Lung (tissue), 12 donors: ENCODE measurements around the gene CHRNA5. TPM values are rescaled to one million over a fixed set of nuclear protein-coding genes. Genes with fewer than 3 reads are reported as not detected.
"Not testable (repeated sequence)": the region's sequence is repeated elsewhere in the genome, so short reads cannot be mapped to it uniquely, and the experiment has no call there.

Experiments used
- ATAC-seq: fragments of 200-7000 bp; cut with Tn5 transposase; one replicate; pipeline ENCODE4 v1.9.1; 2020; ENCODE audit warnings: moderate number of reproducible peaks; ENCODE audit not compliant: insufficient read depth, low FRiP score
- DNase-seq, 3 donors: peaks; one replicate each; pipeline ENCODE4 v3.0.0-alpha.2; 2013 to 2017
- H3K27ac ChIP-seq, 2 donors: one replicate each; pipeline ENCODE4 v1.5.1; 2013; ENCODE audit warnings: mild to moderate bottlenecking in 2 of 2, moderate library complexity in 2 of 2, control low read depth in 1 of 2, inconsistent platforms in 1 of 2, low read depth in 1 of 2, low read length in 1 of 2
- H3K27me3 ChIP-seq, 3 donors: one replicate each; pipeline ENCODE4 v1.5.1; 2013; ENCODE audit warnings: low read length in 2 of 3; ENCODE audit not compliant: control insufficient read depth in 3 of 3, insufficient read depth in 3 of 3
- H3K36me3 ChIP-seq, 4 donors: one replicate each; pipeline ENCODE4 v1.5.1; 2013; ENCODE audit warnings: low read length in 4 of 4, mild to moderate bottlenecking in 1 of 4, moderate library complexity in 1 of 4; ENCODE audit not compliant: control insufficient read depth in 4 of 4, insufficient read depth in 4 of 4
- H3K4me1 ChIP-seq, 5 donors: one replicate each; pipeline ENCODE4 v1.5.1; 2013; ENCODE audit warnings: low read length in 5 of 5, mild to moderate bottlenecking in 2 of 5, moderate library complexity in 1 of 5; ENCODE audit not compliant: control insufficient read depth in 5 of 5, insufficient read depth in 5 of 5
- H3K4me3 ChIP-seq: one replicate; pipeline ENCODE4 v1.5.1; 2013; ENCODE audit warnings: mild to moderate bottlenecking, control low read depth, moderate library complexity
- H3K9ac ChIP-seq, 2 donors: one replicate each; pipeline ENCODE4 v1.5.1; 2013; ENCODE audit warnings: low read length in 2 of 2, control low read depth in 1 of 2; ENCODE audit not compliant: insufficient read depth in 1 of 2
- H3K9me3 ChIP-seq, 4 donors: one replicate each; pipeline ENCODE4 v1.5.1; 2013; ENCODE audit warnings: low read length in 3 of 4, mild to moderate bottlenecking in 1 of 4, moderate library complexity in 1 of 4; ENCODE audit not compliant: control insufficient read depth in 4 of 4, insufficient read depth in 3 of 4
- CTCF ChIP-seq: IDR thresholded peaks from 2 replicates; pipeline ENCODE4 v1.5.1; 2012; ENCODE audit warnings: mild to moderate bottlenecking; ENCODE audit errors: control extremely low read depth, extremely low read depth
- WGBS, 2 donors: extraction: QIAGEN DNeasy Blood & Tissue Kit; methylation state at CpG; one replicate each; pipeline ENCODE4 v1.1.7; 2013; 5-methylcytosine and 5-hydroxymethylcytosine counted together
- polyA plus RNA-seq, 2 donors: library from polyadenylated mRNA; stranded (reverse); fragments of 200-250 nt; gene quantifications; one replicate each; pipeline ENCODE4 v1.2.1, GENCODE V29; 2013
- total RNA-seq, 2 donors: library from RNA; depleted of rRNA in 1 of 2; stranded (reverse); fragments of >200 nt in 1 of 2; gene quantifications; one replicate each; pipeline ENCODE4 v1.2.1, GENCODE V29; 2014 to 2021
- donor health status: control.
- donor health status: control.
- donor health status: Bipolar disorder and iron deficiency.
- donor health status: healthy.
- donor health status: DM: yes; HTN: yes; CAD: no.

CHRNA5 gene
- total and polyA plus RNA-seq, 4 donors = 0.23 to 1.3 (median 0.92) TPM

DNA sequence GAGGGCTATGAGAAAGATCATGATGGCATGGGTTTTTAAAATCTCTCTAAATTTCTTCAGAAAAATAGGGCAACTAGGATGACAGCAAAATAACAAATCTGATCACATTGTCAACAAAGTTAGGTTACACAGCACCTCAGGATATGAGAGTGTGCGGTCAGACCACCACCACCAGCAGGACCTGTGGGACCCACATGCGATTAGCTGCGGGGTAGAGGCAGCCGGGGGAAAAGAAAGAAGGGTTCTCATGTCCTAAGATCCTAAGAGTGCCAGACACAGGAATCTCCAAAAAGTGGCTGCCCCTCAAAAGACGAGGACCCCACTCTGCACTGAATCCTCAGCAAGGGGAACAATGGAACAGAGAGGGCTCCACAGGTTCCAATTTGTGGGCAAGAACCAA, 39.9 kb downstream of the CHRNA5 start:
- H3K27ac ChIP-seq = no peak overlapping the region
- no peak for TF ChIP-seq CTCF
- ATAC-seq = no peak
- H3K9ac ChIP-seq = no peak overlapping the region
- H3K4me3 ChIP-seq = no peak overlapping the region
- H3K27me3 ChIP-seq = peaks cover 0 to 4% (median 4%) of the 10 kb centered on the region in 3 donors
- H3K36me3 ChIP-seq = no peaks in the 10 kb centered on the region
- no peak for DNase-seq
- no peaks in the 10 kb centered on the region for H3K4me1 ChIP-seq
- WGBS, 2 donors = 90 to 91% methylated on average over 5 of the region's 5 CpGs
- H3K9me3 ChIP-seq = peaks cover 0 to 5% (median 0%) of the 10 kb centered on the region in 4 donors

GRCh38 chr15:78605680-78606079, 40.4 kb downstream of the CHRNA5 start:
- no peak overlapping the region for H3K27ac ChIP-seq
- WGBS, 2 donors = 85 to 92% methylated on average over 4 of the region's 4 CpGs
- peaks cover 0 to 5% (median 0%) of the 10 kb centered on the region in 4 donors for H3K9me3 ChIP-seq
- no peak for TF ChIP-seq CTCF
- ATAC-seq (no peak), DNase-seq (no peak)
- H3K36me3 ChIP-seq = no peaks in the 10 kb centered on the region
- no peak overlapping the region for H3K4me3 ChIP-seq
- peaks cover 0 to 4% (median 3%) of the 10 kb centered on the region in 3 donors for H3K27me3 ChIP-seq
- H3K9ac ChIP-seq = no peak overlapping the region
- H3K4me1 ChIP-seq = no peaks in the 10 kb centered on the region

- not testable (repeated sequence) for H3K27ac ChIP-seq, H3K9me3 ChIP-seq, H3K27me3 ChIP-seq, ATAC-seq, H3K9ac ChIP-seq, H3K36me3 ChIP-seq, DNase-seq, H3K4me1 ChIP-seq, H3K4me3 ChIP-seq
- WGBS, 2 donors = 81 to 94% methylated on average over 2 of the region's 3 CpGs
These were observed 44.2 kb downstream of the CHRNA5 start for GRCh38 chr15:78609551-78609950.

DNA sequence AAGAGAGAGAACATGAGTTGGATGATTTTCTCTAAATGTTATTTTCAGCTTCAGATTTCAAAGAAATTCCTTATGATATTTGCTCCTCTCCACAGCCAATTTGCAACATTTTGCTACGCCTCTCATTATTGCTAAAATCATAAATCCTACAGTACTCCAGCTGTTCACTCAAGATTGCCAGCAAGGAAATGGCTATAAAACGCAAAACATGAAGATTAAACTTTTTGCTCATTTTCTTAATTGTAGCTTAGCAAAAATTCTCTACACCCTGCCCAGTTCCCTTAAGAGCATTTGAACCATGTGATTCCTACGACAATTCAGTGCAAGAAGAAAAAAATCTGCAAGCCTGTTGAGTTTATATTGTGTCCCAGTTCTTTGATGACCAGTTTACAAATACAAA, 48.7 kb downstream of the CHRNA5 start:
- 59 to 64% methylated on average over 3 of the region's 3 CpGs for WGBS, 2 donors

More for the DNA sequence above, 48.7 kb downstream of the CHRNA5 start:
- ATAC-seq = no peak
- H3K4me1 ChIP-seq = no peaks in the 10 kb centered on the region
- peaks cover 4 to 9% (median 8%) of the 10 kb centered on the region in 3 donors for H3K27me3 ChIP-seq
- no peaks in the 10 kb centered on the region for H3K36me3 ChIP-seq
- no peak overlapping the region for H3K27ac ChIP-seq
- no peak for TF ChIP-seq CTCF
- no peak overlapping the region for H3K9ac ChIP-seq
- peak in 2 of 3 donors; percentile 18 to 33 for DNase-seq
- H3K4me3 ChIP-seq = no peak overlapping the region
- no peaks in the 10 kb centered on the region for H3K9me3 ChIP-seq
